ENCODE data around the gene FAF1.
"Not testable (repeated sequence)": the region's sequence is repeated elsewhere in the genome, so short reads cannot be mapped to it uniquely, and the experiment has no call there.

Gene FAF1

GRCh38 chr1:50893466-50893865, 66.6 kb downstream of the FAF1 start:
- Histone ChIP-seq H3K79me2 (ENCODE audit: low read length) (peaks cover 9% of the 10 kb centered on the region), H3K27ac (ENCODE audit: low read length) (no peak overlapping the region), H3K36me3 (replicated peaks; ENCODE audit: low read depth, low read length) (no peaks in the 10 kb centered on the region), H3K4me1 (ENCODE audit: low read length) (no peaks in the 10 kb centered on the region), H3K4me3 (ENCODE audit: low read length) (no peak overlapping the region), H2AFZ (ENCODE audit: low read depth, low read length) (no peak overlapping the region), H3K9ac (ENCODE audit: low read length) (no peak overlapping the region), H3K27me3 (ENCODE audit: low read depth, low read length) (no peaks in the 10 kb centered on the region), H4K20me1 (ENCODE audit: insufficient read depth, low read length) (no peaks in the 10 kb centered on the region), H3K9me3 (ENCODE audit: insufficient read depth, low read length) (no peaks in the 10 kb centered on the region), H3K4me2 (ENCODE audit: low read length) (no peak overlapping the region)
- TF ChIP-seq, protein P1, sequence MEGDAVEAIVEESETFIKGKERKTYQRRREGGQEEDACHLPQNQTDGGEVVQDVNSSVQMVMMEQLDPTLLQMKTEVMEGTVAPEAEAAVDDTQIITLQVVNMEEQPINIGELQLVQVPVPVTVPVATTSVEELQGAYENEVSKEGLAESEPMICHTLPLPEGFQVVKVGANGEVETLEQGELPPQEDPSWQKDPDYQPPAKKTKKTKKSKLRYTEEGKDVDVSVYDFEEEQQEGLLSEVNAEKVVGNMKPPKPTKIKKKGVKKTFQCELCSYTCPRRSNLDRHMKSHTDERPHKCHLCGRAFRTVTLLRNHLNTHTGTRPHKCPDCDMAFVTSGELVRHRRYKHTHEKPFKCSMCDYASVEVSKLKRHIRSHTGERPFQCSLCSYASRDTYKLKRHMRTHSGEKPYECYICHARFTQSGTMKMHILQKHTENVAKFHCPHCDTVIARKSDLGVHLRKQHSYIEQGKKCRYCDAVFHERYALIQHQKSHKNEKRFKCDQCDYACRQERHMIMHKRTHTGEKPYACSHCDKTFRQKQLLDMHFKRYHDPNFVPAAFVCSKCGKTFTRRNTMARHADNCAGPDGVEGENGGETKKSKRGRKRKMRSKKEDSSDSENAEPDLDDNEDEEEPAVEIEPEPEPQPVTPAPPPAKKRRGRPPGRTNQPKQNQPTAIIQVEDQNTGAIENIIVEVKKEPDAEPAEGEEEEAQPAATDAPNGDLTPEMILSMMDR (IDR thresholded peaks at IDR 0.05; ENCODE audit: low read depth, low read length): no peak
- no peak for TF ChIP-seq EZH2phosphoT487 (IDR thresholded peaks at IDR 0.05; ENCODE audit: low read depth)

GRCh38 chr1:50887555-50887954, 72.5 kb downstream of the FAF1 start:
- H3K4me3 ChIP-seq (ENCODE audit: low read length); H3K27ac ChIP-seq (ENCODE audit: low read length); H3K4me2 ChIP-seq (ENCODE audit: low read length); H3K36me3 ChIP-seq (replicated peaks; ENCODE audit: low read depth, low read length); H4K20me1 ChIP-seq (ENCODE audit: insufficient read depth, low read length); H2AFZ ChIP-seq (ENCODE audit: low read depth, low read length); H3K79me2 ChIP-seq (ENCODE audit: low read length); H3K27me3 ChIP-seq (ENCODE audit: low read depth, low read length); H3K9ac ChIP-seq (ENCODE audit: low read length); H3K4me1 ChIP-seq (ENCODE audit: low read length); H3K9me3 ChIP-seq (ENCODE audit: insufficient read depth, low read length): not testable (repeated sequence)

DNA sequence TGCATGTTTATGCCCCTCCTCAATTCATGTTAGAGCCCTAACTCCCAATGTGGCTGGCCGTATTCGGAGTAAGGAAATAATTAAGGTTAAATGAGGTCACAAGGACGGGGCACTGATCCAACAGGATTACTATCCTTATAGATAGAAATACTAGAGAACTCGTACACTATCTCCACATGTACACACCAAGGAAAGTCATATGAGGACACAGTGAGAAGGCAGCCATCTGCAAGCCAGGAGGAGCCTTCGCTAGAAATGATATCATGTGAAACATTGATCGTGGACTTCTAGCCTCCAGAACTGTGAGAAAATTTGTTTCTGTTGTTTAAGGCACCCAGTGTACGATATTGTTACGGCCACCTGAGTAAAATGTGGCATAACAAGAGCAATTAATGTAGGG, 79.7 kb downstream of the FAF1 start:
- Histone ChIP-seq H3K4me2 (ENCODE audit: low read length) (no peak overlapping the region), H3K36me3 (replicated peaks; ENCODE audit: low read depth, low read length) (no peaks in the 10 kb centered on the region), H3K4me1 (ENCODE audit: low read length) (peaks cover 6% of the 10 kb centered on the region; the same call in 1 of the 2 replicates), H3K4me3 (ENCODE audit: low read length) (no peak overlapping the region), H2AFZ (ENCODE audit: low read depth, low read length) (no peak overlapping the region), H3K9ac (ENCODE audit: low read length) (no peak overlapping the region), H3K27me3 (ENCODE audit: low read depth, low read length) (no peaks in the 10 kb centered on the region), H3K27ac (ENCODE audit: low read length) (no peak overlapping the region), H3K79me2 (ENCODE audit: low read length) (peaks cover 5% of the 10 kb centered on the region; the same call in 1 of the 2 replicates), H3K9me3 (ENCODE audit: insufficient read depth, low read length) (no peaks in the 10 kb centered on the region), H4K20me1 (ENCODE audit: insufficient read depth, low read length) (no peaks in the 10 kb centered on the region)
- TF ChIP-seq, protein P1 (IDR thresholded peaks at IDR 0.05; ENCODE audit: low read depth, low read length): no peak
- no peak for TF ChIP-seq EZH2phosphoT487 (IDR thresholded peaks at IDR 0.05; ENCODE audit: low read depth)

- TF ChIP-seq EZH2phosphoT487 (IDR thresholded peaks at IDR 0.05; ENCODE audit: low read depth): no peak
- TF ChIP-seq, protein P1 (IDR thresholded peaks at IDR 0.05; ENCODE audit: low read depth, low read length): no peak
- Histone ChIP-seq H3K4me3 (ENCODE audit: low read length) (no peak overlapping the region), H3K79me2 (ENCODE audit: low read length) (peaks cover 5% of the 10 kb centered on the region; the same call in 1 of the 2 replicates), H3K9me3 (ENCODE audit: insufficient read depth, low read length) (no peaks in the 10 kb centered on the region), H3K9ac (ENCODE audit: low read length) (no peak overlapping the region), H4K20me1 (ENCODE audit: insufficient read depth, low read length) (0 out of 2 replicates have a peak, but pooled peaks cover 3% of the 10 kb centered on the region), H3K27ac (ENCODE audit: low read length) (no peak overlapping the region), H3K4me2 (ENCODE audit: low read length) (no peak overlapping the region), H3K4me1 (ENCODE audit: low read length) (peaks cover 3% of the 10 kb centered on the region), H3K27me3 (ENCODE audit: low read depth, low read length) (no peaks in the 10 kb centered on the region), H3K36me3 (replicated peaks; ENCODE audit: low read depth, low read length) (no peaks in the 10 kb centered on the region), H2AFZ (ENCODE audit: low read depth, low read length) (no peak overlapping the region)
These were observed 80.9 kb downstream of the FAF1 start for GRCh38 chr1:50879137-50879536.

DNA sequence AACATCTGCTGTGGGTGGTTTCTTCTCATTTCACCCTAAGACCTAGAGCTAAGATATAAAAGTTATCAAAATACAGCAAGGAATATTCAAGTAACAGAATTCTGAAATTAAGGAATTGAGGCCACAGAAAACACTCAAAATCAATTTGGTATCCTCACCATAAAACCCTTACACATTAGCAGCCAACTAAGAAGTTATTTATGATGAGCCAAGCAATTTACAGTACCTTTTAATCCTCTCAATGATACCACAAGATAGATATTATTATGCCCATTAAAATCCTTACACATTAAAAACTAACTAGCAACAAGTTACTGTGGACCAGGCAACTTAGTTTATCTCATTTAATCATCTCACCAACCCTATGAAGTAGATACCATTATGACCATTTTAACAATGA, 81.6 kb downstream of the FAF1 start:
- TF ChIP-seq EZH2phosphoT487 (IDR thresholded peaks at IDR 0.05; ENCODE audit: low read depth): no peak
- TF ChIP-seq, protein P1 (IDR thresholded peaks at IDR 0.05; ENCODE audit: low read depth, low read length): no peak
- Histone ChIP-seq H3K9ac (ENCODE audit: low read length) (no peak overlapping the region), H4K20me1 (ENCODE audit: insufficient read depth, low read length) (peaks cover 8% of the 10 kb centered on the region; the same call in 1 of the 2 replicates), H3K27ac (ENCODE audit: low read length) (no peak overlapping the region), H2AFZ (ENCODE audit: low read depth, low read length) (no peak overlapping the region), H3K4me2 (ENCODE audit: low read length) (no peak overlapping the region), H3K27me3 (ENCODE audit: low read depth, low read length) (no peaks in the 10 kb centered on the region), H3K36me3 (replicated peaks; ENCODE audit: low read depth, low read length) (no peaks in the 10 kb centered on the region), H3K4me1 (ENCODE audit: low read length) (peaks cover 8% of the 10 kb centered on the region), H3K9me3 (ENCODE audit: insufficient read depth, low read length) (no peaks in the 10 kb centered on the region), H3K4me3 (ENCODE audit: low read length) (no peak overlapping the region), H3K79me2 (ENCODE audit: low read length) (peaks cover 5% of the 10 kb centered on the region; the same call in 1 of the 2 replicates)

Data from OCI-LY3 (cell line).